Sigmoid colon (tissue), 4 donors: Measurements from ENCODE around the gene PGLYRP3.

Experiments used
- EP300 ChIP-seq, 4 donors: sonication (generic); formaldehyde crosslinking; IDR thresholded peaks; one replicate each; pipeline ENCODE4 v1.6.1; 2017; ENCODE audit warnings: antibody characterized with exemption in 4 of 4
- POLR2A ChIP-seq, 2 donors: fragments of 450-650 bp; IDR thresholded peaks; one replicate each; pipeline ENCODE4 v1.6.1; 2016; ENCODE audit warnings: antibody characterized with exemption in 2 of 2, mild to moderate bottlenecking in 2 of 2, moderate library complexity in 2 of 2
- POLR2AphosphoS5 ChIP-seq, 4 donors: sonication (generic); formaldehyde crosslinking; IDR thresholded peaks; one replicate each; pipeline ENCODE4 v1.6.1; 2017; ENCODE audit warnings: antibody characterized with exemption in 4 of 4
- TF ChIP-seq, protein P1 (sequence below), 4 experiments: fragments of 450-650 bp in 3 of 4; fragments of 200-600 bp in 1 of 4; IDR thresholded peaks; one replicate each; pipeline ENCODE4 v1.5.1; 2016 to 2019; ENCODE audit warnings: antibody characterized with exemption in 4 of 4, mild to moderate bottlenecking in 3 of 4, moderate library complexity in 2 of 4

DNA sequence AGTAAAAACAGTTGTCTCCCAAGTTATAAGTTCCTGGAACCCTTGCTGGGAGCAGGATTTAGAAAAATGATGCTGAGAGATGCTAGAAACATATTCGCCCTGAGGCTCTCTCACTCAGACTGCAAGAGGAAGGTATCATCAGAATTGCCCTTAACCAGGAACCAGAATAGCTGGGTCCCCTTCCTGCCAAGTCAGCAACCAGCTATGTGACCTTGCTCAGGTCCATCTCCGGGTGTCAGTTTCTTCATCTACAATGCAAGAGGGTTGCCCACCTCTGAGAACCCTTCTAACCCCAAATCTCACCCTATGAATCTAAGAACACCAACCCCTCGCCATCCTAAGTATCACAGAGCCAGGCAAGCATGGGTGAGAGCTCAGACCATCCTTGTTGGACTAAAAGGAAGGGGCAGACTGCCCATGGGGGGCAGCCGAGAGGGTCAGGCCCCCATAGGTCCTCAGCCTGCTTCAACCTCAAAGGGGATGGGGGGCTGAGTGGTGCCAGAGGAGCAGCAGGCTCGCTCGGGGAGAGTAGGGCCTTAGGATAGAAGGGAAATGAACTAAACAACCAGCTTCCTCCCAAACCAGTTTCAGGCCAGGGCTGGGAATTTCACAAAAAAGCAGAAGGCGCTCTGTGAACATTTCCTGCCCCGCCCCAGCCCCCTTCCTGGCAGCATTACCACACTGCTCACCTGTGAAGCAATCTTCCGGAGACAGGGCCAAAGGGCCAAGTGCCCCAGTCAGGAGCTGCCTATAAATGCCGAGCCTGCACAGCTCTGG, 44.5 kb upstream of the PGLYRP3 start:
- TF ChIP-seq, protein P1, sequence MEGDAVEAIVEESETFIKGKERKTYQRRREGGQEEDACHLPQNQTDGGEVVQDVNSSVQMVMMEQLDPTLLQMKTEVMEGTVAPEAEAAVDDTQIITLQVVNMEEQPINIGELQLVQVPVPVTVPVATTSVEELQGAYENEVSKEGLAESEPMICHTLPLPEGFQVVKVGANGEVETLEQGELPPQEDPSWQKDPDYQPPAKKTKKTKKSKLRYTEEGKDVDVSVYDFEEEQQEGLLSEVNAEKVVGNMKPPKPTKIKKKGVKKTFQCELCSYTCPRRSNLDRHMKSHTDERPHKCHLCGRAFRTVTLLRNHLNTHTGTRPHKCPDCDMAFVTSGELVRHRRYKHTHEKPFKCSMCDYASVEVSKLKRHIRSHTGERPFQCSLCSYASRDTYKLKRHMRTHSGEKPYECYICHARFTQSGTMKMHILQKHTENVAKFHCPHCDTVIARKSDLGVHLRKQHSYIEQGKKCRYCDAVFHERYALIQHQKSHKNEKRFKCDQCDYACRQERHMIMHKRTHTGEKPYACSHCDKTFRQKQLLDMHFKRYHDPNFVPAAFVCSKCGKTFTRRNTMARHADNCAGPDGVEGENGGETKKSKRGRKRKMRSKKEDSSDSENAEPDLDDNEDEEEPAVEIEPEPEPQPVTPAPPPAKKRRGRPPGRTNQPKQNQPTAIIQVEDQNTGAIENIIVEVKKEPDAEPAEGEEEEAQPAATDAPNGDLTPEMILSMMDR (IDR thresholded peaks at IDR 0.05), result no peak
- TF ChIP-seq EP300 (IDR thresholded peaks at IDR 0.05) (no peak), POLR2A (IDR thresholded peaks at IDR 0.05) (no peak), POLR2AphosphoS5 (IDR thresholded peaks at IDR 0.05) (no peak)
